DND-41 (cell line): ENCODE results near the gene RBP2.

Experiments
- ATAC-seq: fragments of 200-7000 bp; cut with Tn5 transposase; 3 replicates; pipeline ENCODE4 v1.9.1; 2021; ENCODE audit warnings: low read depth; ENCODE audit not compliant: insufficient read depth
- DNase-seq: peaks from one replicate; pipeline ENCODE4 v3.0.0-alpha.2; 2020
- H2AFZ ChIP-seq: 2 replicates; pipeline ENCODE4 v1.6.0; 2012; ENCODE audit warnings: low read depth, low read length
- H3K27ac ChIP-seq: 2 replicates; pipeline ENCODE4 v1.5.1; 2012; ENCODE audit warnings: low read length, inconsistent platforms
- H3K27me3 ChIP-seq: fragments of 200-600 bp; sonication (generic); 2 replicates; pipeline ENCODE4 v1.6.0; 2012; ENCODE audit warnings: low read length, mild to moderate bottlenecking, inconsistent platforms; ENCODE audit not compliant: insufficient read depth, poor library complexity
- H3K36me3 ChIP-seq: 2 replicates; pipeline ENCODE4 v1.5.1; 2012; ENCODE audit warnings: low read length, inconsistent platforms; ENCODE audit not compliant: insufficient read depth
- H3K4me1 ChIP-seq: 2 replicates; pipeline ENCODE4 v1.5.1; 2012; ENCODE audit warnings: mild to moderate bottlenecking, low read length; ENCODE audit not compliant: insufficient read depth
- H3K4me2 ChIP-seq: 2 replicates; pipeline ENCODE4 v1.6.0; 2012; ENCODE audit warnings: mild to moderate bottlenecking, moderate library complexity, low read length, inconsistent platforms; ENCODE audit not compliant: insufficient read depth
- H3K4me3 ChIP-seq, 2 experiments: fragments of 200-600 bp in 1 of 2; shearing (Covaris generic) in 1 of 2; 2 replicates each; pipeline ENCODE4 v1.5.1; 2012 to 2016; ENCODE audit warnings: inconsistent platforms in 2 of 2, low read length in 2 of 2, mild to moderate bottlenecking in 2 of 2, low read depth in 1 of 2, moderate library complexity in 1 of 2
- H3K79me2 ChIP-seq: 2 replicates; pipeline ENCODE4 v1.6.0; 2012; ENCODE audit warnings: low read length, inconsistent platforms; ENCODE audit not compliant: insufficient read depth
- H3K9ac ChIP-seq: 2 replicates; pipeline ENCODE4 v1.6.0; 2012; ENCODE audit warnings: low read depth, mild to moderate bottlenecking, inconsistent platforms, low read length, moderate library complexity
- H3K9me3 ChIP-seq: 2 replicates; pipeline ENCODE4 v1.5.1; 2012; ENCODE audit warnings: low read length, moderate library complexity, mild to moderate bottlenecking, inconsistent platforms; ENCODE audit not compliant: insufficient read depth, severe bottlenecking
- H4K20me1 ChIP-seq: 2 replicates; pipeline ENCODE4 v1.6.0; 2012; ENCODE audit warnings: low read length; ENCODE audit not compliant: insufficient read depth
- CTCF ChIP-seq: IDR thresholded peaks from 2 replicates; pipeline ENCODE4 v1.5.1; 2012; ENCODE audit warnings: borderline replicate concordance, low read length, moderate library complexity, mild to moderate bottlenecking; ENCODE audit not compliant: poor library complexity, severe bottlenecking; ENCODE audit errors: extremely low read depth
- EZH2 ChIP-seq: IDR thresholded peaks from 3 replicates; pipeline ENCODE4 v1.6.1; 2012; ENCODE audit warnings: borderline replicate concordance, low read depth, mild to moderate bottlenecking, moderate library complexity, low read length, inconsistent platforms; ENCODE audit not compliant: severe bottlenecking

The RBP2 gene

GRCh38 chr3:139455855-139456254 lies 20.5 kb downstream of the RBP2 start:
- ATAC-seq (no peak), DNase-seq (peak; percentile 4)
- TF ChIP-seq EZH2 = no peak
- TF ChIP-seq CTCF = peak; percentile 38
- no peaks in the 10 kb centered on the region for H3K36me3 ChIP-seq
- H3K4me1 ChIP-seq = no peaks in the 10 kb centered on the region
- H3K9ac ChIP-seq = no peak overlapping the region
- H3K79me2 ChIP-seq = no peaks in the 10 kb centered on the region
- H2AFZ ChIP-seq = no peak overlapping the region
- H3K4me2 ChIP-seq = no peak overlapping the region
- H3K27ac ChIP-seq = no peak overlapping the region
- H3K27me3 ChIP-seq = no peaks in the 10 kb centered on the region
- H4K20me1 ChIP-seq = no peaks in the 10 kb centered on the region
- H3K9me3 ChIP-seq = no peaks in the 10 kb centered on the region
- no peak overlapping the region for H3K4me3 ChIP-seq

GRCh38 chr3:139455206-139455605 lies 21.1 kb downstream of the RBP2 start:
- Histone ChIP-seq H3K4me2 (no peak overlapping the region), H3K9me3 (no peaks in the 10 kb centered on the region), H4K20me1 (no peaks in the 10 kb centered on the region), H2AFZ (no peak overlapping the region), H3K9ac (no peak overlapping the region), H3K4me3 (no peak overlapping the region), H3K36me3 (no peaks in the 10 kb centered on the region), H3K79me2 (no peaks in the 10 kb centered on the region), H3K27ac (no peak overlapping the region), H3K4me1 (no peaks in the 10 kb centered on the region), H3K27me3 (no peaks in the 10 kb centered on the region)
- no peak for ATAC-seq
- TF ChIP-seq EZH2 = no peak
- no peak for TF ChIP-seq CTCF
- no peak for DNase-seq

GRCh38 chr3:139454346-139454745 lies 22.0 kb downstream of the RBP2 start:
- H3K4me3 ChIP-seq = no peak overlapping the region
- no peak for ATAC-seq
- no peak overlapping the region for H3K4me2 ChIP-seq
- no peaks in the 10 kb centered on the region for H4K20me1 ChIP-seq
- no peak overlapping the region for H3K9ac ChIP-seq
- TF ChIP-seq EZH2 = no peak
- TF ChIP-seq CTCF = no peak
- no peaks in the 10 kb centered on the region for H3K79me2 ChIP-seq
- DNase-seq = no peak
- no peak overlapping the region for H2AFZ ChIP-seq
- H3K4me1 ChIP-seq = no peaks in the 10 kb centered on the region
- no peaks in the 10 kb centered on the region for H3K36me3 ChIP-seq
- no peaks in the 10 kb centered on the region for H3K9me3 ChIP-seq
- H3K27me3 ChIP-seq = no peaks in the 10 kb centered on the region
- H3K27ac ChIP-seq = no peak overlapping the region

- no peaks in the 10 kb centered on the region for H3K4me1 ChIP-seq
- H3K9ac ChIP-seq = no peak overlapping the region
- H3K79me2 ChIP-seq = no peaks in the 10 kb centered on the region
- H3K9me3 ChIP-seq = no peaks in the 10 kb centered on the region
- H3K27me3 ChIP-seq = peaks cover 9% of the 10 kb centered on the region
- ATAC-seq (no peak), DNase-seq (no peak)
- H3K36me3 ChIP-seq = no peaks in the 10 kb centered on the region
- H3K4me2 ChIP-seq = no peak overlapping the region
- no peak overlapping the region for H3K27ac ChIP-seq
- H3K4me3 ChIP-seq = no peak overlapping the region
- no peak overlapping the region for H2AFZ ChIP-seq
- TF ChIP-seq CTCF (no peak), EZH2 (no peak)
- no peaks in the 10 kb centered on the region for H4K20me1 ChIP-seq
Observed at GRCh38 chr3:139450159-139450558, 26.2 kb downstream of the RBP2 start.
